GM19463 (cell line): Measurements from ENCODE around the gene SMPDL3B.

ENCODE experiments used
- ATAC-seq: cut with Tn5 transposase; IDR thresholded peaks from one replicate; pipeline ENCODE4 v1.9.1; 2021; ENCODE audit warnings: mild to moderate bottlenecking, moderate library complexity; ENCODE audit not compliant: unreplicated experiment

SMPDL3B gene

GRCh38 chr1:27934818-27935549, at the start of gene SMPDL3B:
SMPDL3B (plus strand) TSS chr1:27935000; CDS start chr1:27935184, 184 bp downstream.
- no peak for ATAC-seq

GRCh38 chr1:27885114-27885528, 49.7 kb upstream of the SMPDL3B start:
- no peak for ATAC-seq

- no peak for ATAC-seq
Measured at GRCh38 chr1:27885621-27886352, 49.0 kb upstream of the SMPDL3B start.

GRCh38 chr1:27886353-27886679, 48.5 kb upstream of the SMPDL3B start:
- no peak for ATAC-seq

GRCh38 chr1:27886744-27887143, 48.1 kb upstream of the SMPDL3B start:
- no peak for ATAC-seq

GRCh38 chr1:27887215-27888021, 47.4 kb upstream of the SMPDL3B start:
- no peak for ATAC-seq

- ATAC-seq, result no peak
Measured at GRCh38 chr1:27889506-27889905, 45.3 kb upstream of the SMPDL3B start.

- no peak for ATAC-seq
Measured at GRCh38 chr1:27891196-27891889, 43.5 kb upstream of the SMPDL3B start.

GRCh38 chr1:27894521-27894920, 40.3 kb upstream of the SMPDL3B start:
- ATAC-seq, result no peak

- ATAC-seq, result no peak
Measured at GRCh38 chr1:27906759-27907158, 28.0 kb upstream of the SMPDL3B start.

GRCh38 chr1:27912429-27912828, 22.4 kb upstream of the SMPDL3B start:
- no peak for ATAC-seq

GRCh38 chr1:27915082-27915575, 19.7 kb upstream of the SMPDL3B start:
- no peak for ATAC-seq

- ATAC-seq, result no peak
Measured at GRCh38 chr1:27922272-27922671, 12.5 kb upstream of the SMPDL3B start.

GRCh38 chr1:27928216-27928954, 6.4 kb upstream of the SMPDL3B start:
- no peak for ATAC-seq

GRCh38 chr1:27931184-27931583, 3.6 kb upstream of the SMPDL3B start:
- ATAC-seq, result no peak

- no peak for ATAC-seq
Measured at GRCh38 chr1:27931759-27932158, 3.0 kb upstream of the SMPDL3B start.

GRCh38 chr1:27935721-27936120, 921 bp downstream of the SMPDL3B start:
- ATAC-seq, result no peak

GRCh38 chr1:27936370-27936769, 1.6 kb downstream of the SMPDL3B start:
- ATAC-seq, result no peak

GRCh38 chr1:27937524-27937836, 2.7 kb downstream of the SMPDL3B start:
- ATAC-seq, result no peak

- ATAC-seq, result no peak
Measured at GRCh38 chr1:27938488-27938887, 3.7 kb downstream of the SMPDL3B start.
